K562 (cell line): Measurements from ENCODE around the gene KLHL6. TPM values are rescaled to one million over a fixed set of nuclear protein-coding genes. Genes with fewer than 3 reads are reported as not detected.

ENCODE experiments used
- ZNF584 ChIP-seq: fragments of 200-800 bp; sonication (Bioruptor generic); IDR thresholded peaks from 2 replicates; pipeline ENCODE4 v1.6.1; 2016; ENCODE audit warnings: low read depth, mild to moderate bottlenecking, missing genetic modification characterization, missing compliant biosample characterization
- polyA plus RNA-seq, 8 experiments: library from polyadenylated mRNA; depleted of rRNA in 4 of 8; stranded (reverse) in 5 of 8; unstranded in 3 of 8; fragments of >200 nt; fragmentation: Nextera tagmentation in 2 of 8; fragmentation: Illumina TruSeq in 1 of 8; extraction: Ambion mirVana in 2 of 8; extraction: Trizol in 1 of 8; gene quantifications; 2 replicates each; pipeline versions ENCODE4 v1.2.1 to v1.2.3, GENCODE V29; 2011 to 2014; ENCODE audit warnings: inconsistent platforms in 1 of 8, missing spikeins in 1 of 8
- total RNA-seq, 7 experiments: library from RNA; depleted of rRNA in 6 of 7; stranded (reverse); fragments of >200 nt in 6 of 7; fragmentation: Illumina TruSeq in 2 of 7; extraction: Trizol in 2 of 7; gene quantifications; 2 replicates each; pipeline versions ENCODE4 v1.2.1 to v1.2.3, GENCODE V29; 2011 to 2021; ENCODE audit warnings: low replicate concordance in 1 of 7
- TF ChIP-seq, protein P1 (sequence below): fragments of 150-350 bp; conservative IDR thresholded peaks from 2 replicates; pipeline ENCODE4 v1.6.1; 2014; ENCODE audit warnings: low read length
- TF ChIP-seq, protein P2 (sequence below): fragments of 450-650 bp; formaldehyde crosslinking; IDR thresholded peaks from 2 replicates; pipeline ENCODE4 v1.4.0; 2020; ENCODE audit warnings: mild to moderate bottlenecking, moderate library complexity
- TF ChIP-seq, protein P3 (sequence below): sonication (generic); formaldehyde crosslinking; IDR thresholded peaks from 2 replicates; pipeline ENCODE4 v1.8.0; 2022; ENCODE audit warnings: mild to moderate bottlenecking, missing genetic modification reagents

KLHL6 gene
- total and polyA plus RNA-seq, 9 of the 15 experiments (the other 6 are each of a cell fraction or from before 2014, with no cell fraction given): 0.18 to 2.1 (median 1.4) TPM

GRCh38 chr3:183578179-183578578, 22.7 kb upstream of the KLHL6 start (continued):
- TF ChIP-seq, protein P1, sequence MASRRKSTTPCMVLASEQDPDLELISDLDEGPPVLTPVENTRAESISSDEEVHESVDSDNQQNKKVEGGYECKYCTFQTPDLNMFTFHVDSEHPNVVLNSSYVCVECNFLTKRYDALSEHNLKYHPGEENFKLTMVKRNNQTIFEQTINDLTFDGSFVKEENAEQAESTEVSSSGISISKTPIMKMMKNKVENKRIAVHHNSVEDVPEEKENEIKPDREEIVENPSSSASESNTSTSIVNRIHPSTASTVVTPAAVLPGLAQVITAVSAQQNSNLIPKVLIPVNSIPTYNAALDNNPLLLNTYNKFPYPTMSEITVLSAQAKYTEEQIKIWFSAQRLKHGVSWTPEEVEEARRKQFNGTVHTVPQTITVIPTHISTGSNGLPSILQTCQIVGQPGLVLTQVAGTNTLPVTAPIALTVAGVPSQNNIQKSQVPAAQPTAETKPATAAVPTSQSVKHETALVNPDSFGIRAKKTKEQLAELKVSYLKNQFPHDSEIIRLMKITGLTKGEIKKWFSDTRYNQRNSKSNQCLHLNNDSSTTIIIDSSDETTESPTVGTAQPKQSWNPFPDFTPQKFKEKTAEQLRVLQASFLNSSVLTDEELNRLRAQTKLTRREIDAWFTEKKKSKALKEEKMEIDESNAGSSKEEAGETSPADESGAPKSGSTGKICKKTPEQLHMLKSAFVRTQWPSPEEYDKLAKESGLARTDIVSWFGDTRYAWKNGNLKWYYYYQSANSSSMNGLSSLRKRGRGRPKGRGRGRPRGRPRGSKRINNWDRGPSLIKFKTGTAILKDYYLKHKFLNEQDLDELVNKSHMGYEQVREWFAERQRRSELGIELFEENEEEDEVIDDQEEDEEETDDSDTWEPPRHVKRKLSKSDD: no peak
- TF ChIP-seq, protein P2, sequence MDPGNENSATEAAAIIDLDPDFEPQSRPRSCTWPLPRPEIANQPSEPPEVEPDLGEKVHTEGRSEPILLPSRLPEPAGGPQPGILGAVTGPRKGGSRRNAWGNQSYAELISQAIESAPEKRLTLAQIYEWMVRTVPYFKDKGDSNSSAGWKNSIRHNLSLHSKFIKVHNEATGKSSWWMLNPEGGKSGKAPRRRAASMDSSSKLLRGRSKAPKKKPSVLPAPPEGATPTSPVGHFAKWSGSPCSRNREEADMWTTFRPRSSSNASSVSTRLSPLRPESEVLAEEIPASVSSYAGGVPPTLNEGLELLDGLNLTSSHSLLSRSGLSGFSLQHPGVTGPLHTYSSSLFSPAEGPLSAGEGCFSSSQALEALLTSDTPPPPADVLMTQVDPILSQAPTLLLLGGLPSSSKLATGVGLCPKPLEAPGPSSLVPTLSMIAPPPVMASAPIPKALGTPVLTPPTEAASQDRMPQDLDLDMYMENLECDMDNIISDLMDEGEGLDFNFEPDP (CRISPR knock-in tag): no peak
- TF ChIP-seq, protein P3, sequence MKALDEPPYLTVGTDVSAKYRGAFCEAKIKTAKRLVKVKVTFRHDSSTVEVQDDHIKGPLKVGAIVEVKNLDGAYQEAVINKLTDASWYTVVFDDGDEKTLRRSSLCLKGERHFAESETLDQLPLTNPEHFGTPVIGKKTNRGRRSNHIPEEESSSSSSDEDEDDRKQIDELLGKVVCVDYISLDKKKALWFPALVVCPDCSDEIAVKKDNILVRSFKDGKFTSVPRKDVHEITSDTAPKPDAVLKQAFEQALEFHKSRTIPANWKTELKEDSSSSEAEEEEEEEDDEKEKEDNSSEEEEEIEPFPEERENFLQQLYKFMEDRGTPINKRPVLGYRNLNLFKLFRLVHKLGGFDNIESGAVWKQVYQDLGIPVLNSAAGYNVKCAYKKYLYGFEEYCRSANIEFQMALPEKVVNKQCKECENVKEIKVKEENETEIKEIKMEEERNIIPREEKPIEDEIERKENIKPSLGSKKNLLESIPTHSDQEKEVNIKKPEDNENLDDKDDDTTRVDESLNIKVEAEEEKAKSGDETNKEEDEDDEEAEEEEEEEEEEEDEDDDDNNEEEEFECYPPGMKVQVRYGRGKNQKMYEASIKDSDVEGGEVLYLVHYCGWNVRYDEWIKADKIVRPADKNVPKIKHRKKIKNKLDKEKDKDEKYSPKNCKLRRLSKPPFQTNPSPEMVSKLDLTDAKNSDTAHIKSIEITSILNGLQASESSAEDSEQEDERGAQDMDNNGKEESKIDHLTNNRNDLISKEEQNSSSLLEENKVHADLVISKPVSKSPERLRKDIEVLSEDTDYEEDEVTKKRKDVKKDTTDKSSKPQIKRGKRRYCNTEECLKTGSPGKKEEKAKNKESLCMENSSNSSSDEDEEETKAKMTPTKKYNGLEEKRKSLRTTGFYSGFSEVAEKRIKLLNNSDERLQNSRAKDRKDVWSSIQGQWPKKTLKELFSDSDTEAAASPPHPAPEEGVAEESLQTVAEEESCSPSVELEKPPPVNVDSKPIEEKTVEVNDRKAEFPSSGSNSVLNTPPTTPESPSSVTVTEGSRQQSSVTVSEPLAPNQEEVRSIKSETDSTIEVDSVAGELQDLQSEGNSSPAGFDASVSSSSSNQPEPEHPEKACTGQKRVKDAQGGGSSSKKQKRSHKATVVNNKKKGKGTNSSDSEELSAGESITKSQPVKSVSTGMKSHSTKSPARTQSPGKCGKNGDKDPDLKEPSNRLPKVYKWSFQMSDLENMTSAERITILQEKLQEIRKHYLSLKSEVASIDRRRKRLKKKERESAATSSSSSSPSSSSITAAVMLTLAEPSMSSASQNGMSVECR (CRISPR knock-in tag): no peak
- TF ChIP-seq ZNF584: no peak
